ENCODE data around the gene ZNHIT3. TPM values are rescaled to one million over a fixed set of nuclear protein-coding genes. Genes with fewer than 3 reads are reported as not detected.

The ZNHIT3 gene
- 28.1 and 32.6 TPM in 2 replicates for total RNA-seq (2013; cell fraction: nucleolus; rRNA removed)
- total RNA-seq (2014; rRNA removed) (36.1 and 39.9 TPM in 2 replicates), total RNA-seq (2014; rRNA removed; fragmentation: Illumina TruSeq; extraction: Trizol) (48.1 and 53.3 TPM in 2 replicates), total RNA-seq (2021) (31.8 and 34.1 TPM in 2 replicates), polyA plus RNA-seq (2011; rRNA removed) (116 and 141 TPM in 2 replicates), polyA plus RNA-seq (2014; fragmentation: Illumina TruSeq; extraction: Trizol) (44.8 and 48.5 TPM in 2 replicates), polyA plus RNA-seq (2014; fragmentation: Nextera tagmentation; extraction: Ambion mirVana) (100 to 1,000 TPM; 110 to 128 TPM), polyA plus RNA-seq (2014; rRNA removed) (37.8 and 38.7 TPM in 2 replicates), polyA plus RNA-seq (2016; fragmentation: Nextera tagmentation; extraction: Ambion mirVana) (10 to 100 TPM; 62.7 to 66.9 TPM), polyA minus RNA-seq (2011; rRNA and poly(A)+ RNA removed) (41.3 and 43.3 TPM in 2 replicates), Bru-seq, nascent RNA (percentile 87 among the genes with signal in this experiment), BruChase-seq, experiment 1, labeled RNA remaining after a 6-hour chase (percentile 76 among the genes with signal in this experiment), BruChase-seq, experiment 2, labeled RNA remaining after a 2-hour chase (percentile 83 among the genes with signal in this experiment)
- 73.0 TPM for polyA plus RNA-seq (2011; ENCODE audit: low read depth)
- polyA plus RNA-seq (2011; cell fraction: cytosol; rRNA removed), result 72.8 and 80.4 TPM in 2 replicates
- 36.5 and 50.1 TPM in 2 replicates for polyA plus RNA-seq (2011; cell fraction: nucleus; rRNA removed)
- 45.6 and 56.0 TPM in 2 replicates for polyA plus RNA-seq (2012)
- polyA minus RNA-seq (2011; cell fraction: cytosol; rRNA and poly(A)+ RNA removed), result 6.7 and 9.5 TPM in 2 replicates
- polyA minus RNA-seq (2011; cell fraction: nucleus; rRNA and poly(A)+ RNA removed), result 10.8 and 18.0 TPM in 2 replicates
- long read RNA-seq, experiment 1, transcript ZNHIT3-204 (5 exons, 951 nt), result major isoform, 15 of 20 reads
- long read RNA-seq, experiment 1, partial matches to known transcripts, result 0 of 20 reads
- long read RNA-seq, experiment 1, other reads (novel, unspliced or antisense), result 0 of 20 reads
- long read RNA-seq, experiment 2, transcript ZNHIT3-204 (5 exons, 951 nt), result major isoform, 124 of 142 reads
- long read RNA-seq, experiment 2, transcript ZNHIT3-208 (4 exons, 926 nt), result minor isoform, 7 of 142 reads
- long read RNA-seq, experiment 2, partial matches to known transcripts, result 4 of 142 reads
- long read RNA-seq, experiment 2, other reads (novel, unspliced or antisense), result 3 of 142 reads

GRCh38 chr17:36486204-36487194 lies at the start of gene ZNHIT3:
Gene ZNHIT3, plus strand, starts transcription at chr17:36486681. Its CDS starts 19 bp downstream, at chr17:36486700.
- FAIRE-seq (no peak), DNase-seq (ENCODE audit: low read depth, low spot score) (peak; percentile 80), ATAC-seq (peak; percentile 97)
- ChIA-PET SMC1A (ENCODE audit: uncharacterized antibody, unreplicated experiment) (interaction anchor here (0.6 to 2.3 kb wide), 6 partner anchors 25 to 539 kb away, joined by 3 to 12 read pairs (median 5); no protein-coding TSS in a partner anchor), POLR2A (interaction anchor here (0.8 to 1.8 kb wide), 6 partner anchors 48 to 517 kb away, joined by 3 to 6 read pairs (median 5); partner anchors contain the start of genes MRM1 and PIGW), RAD21 (ENCODE audit: unreplicated experiment) (interaction anchor here (0.9 to 2.6 kb wide), 6 partner anchors 48 to 678 kb away, joined by 3 to 19 read pairs (median 4); partner anchors contain the start of genes CCL3, MYO19, PIGW and TAF15), CTCF (interaction anchor here (0.8 to 2.6 kb wide), 11 partner anchors 48 to 677 kb away, joined by 3 to 18 read pairs (median 4); partner anchors contain the start of genes MYO19, PIGW and TAF15)
- H3K4me1 ChIP-seq (ENCODE audit: control insufficient read depth, insufficient read depth, low read length), result peaks cover 9% of the 10 kb centered on the region
- intact Hi-C loops (cut with micrococcal nuclease; ENCODE audit: unreplicated experiment) (loop anchor here (2.0 to 10.0 kb wide), 2 partner anchors 48 to 342 kb away; partner anchors contain the start of genes MYO19 and PIGW), in situ Hi-C loops (cut with MboI) (loop anchor here (5.0 to 25.0 kb wide), 2 partner anchors 349 to 514 kb away; no protein-coding TSS in a partner anchor)
- no peaks in the 10 kb centered on the region for H3K9me3 ChIP-seq (replicated peaks; ENCODE audit: control insufficient read depth, insufficient read depth, low read length)
- H3K4me2 ChIP-seq (ENCODE audit: control insufficient read depth, insufficient read depth), result peak within 1 kb of the TSS; percentile 91
- peak within 1 kb of the TSS; percentile 90 for H3K4me3 ChIP-seq
- peaks cover 12% of the 10 kb centered on the region for H3K79me2 ChIP-seq (ENCODE audit: control insufficient read depth, insufficient read depth, low read length)
- no peaks in the 10 kb centered on the region for H4K20me1 ChIP-seq (ENCODE audit: control insufficient read depth, insufficient read depth)
- peaks cover 0 to 3% of the 10 kb centered on the region in 2 experiments; a peak in 1 of 4 replicates for H3K36me3 ChIP-seq (ENCODE audit: control insufficient read depth in 2 of 2, insufficient read depth in 2 of 2, low read length in 1 of 2)
- no TSS peak for BruUV-seq (replicated peaks)
- peak within 1 kb of the TSS; percentile 82 for H2AFZ ChIP-seq (ENCODE audit: control insufficient read depth, low read depth, low read length)
- peak within 1 kb of the TSS; percentile 76 for H3K9ac ChIP-seq (ENCODE audit: control insufficient read depth, insufficient read depth, low read length)
- under 1% methylated on average over 50 of the region's 73 CpGs for WGBS (ENCODE audit: insufficient coverage, insufficient replicate concordance, low lambda C conversion rate, missing lambda C conversion rate)
- peak within 1 kb of the TSS; percentile 71 for H3K27ac ChIP-seq (ENCODE audit: control insufficient read depth, insufficient read depth)
- H3K27me3 ChIP-seq (replicated peaks in 1 of 2; ENCODE audit: control insufficient read depth in 2 of 2, insufficient read depth in 2 of 2, low read length in 1 of 2), result peaks cover 0 to 4% of the 10 kb centered on the region in 2 experiments; a peak in 1 of 4 replicates
- TF ChIP-seq, protein P1, sequence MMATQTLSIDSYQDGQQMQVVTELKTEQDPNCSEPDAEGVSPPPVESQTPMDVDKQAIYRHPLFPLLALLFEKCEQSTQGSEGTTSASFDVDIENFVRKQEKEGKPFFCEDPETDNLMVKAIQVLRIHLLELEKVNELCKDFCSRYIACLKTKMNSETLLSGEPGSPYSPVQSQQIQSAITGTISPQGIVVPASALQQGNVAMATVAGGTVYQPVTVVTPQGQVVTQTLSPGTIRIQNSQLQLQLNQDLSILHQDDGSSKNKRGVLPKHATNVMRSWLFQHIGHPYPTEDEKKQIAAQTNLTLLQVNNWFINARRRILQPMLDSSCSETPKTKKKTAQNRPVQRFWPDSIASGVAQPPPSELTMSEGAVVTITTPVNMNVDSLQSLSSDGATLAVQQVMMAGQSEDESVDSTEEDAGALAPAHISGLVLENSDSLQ (IDR thresholded peaks at IDR 0.05), result peak; percentile 73
- TF ChIP-seq, protein P2, sequence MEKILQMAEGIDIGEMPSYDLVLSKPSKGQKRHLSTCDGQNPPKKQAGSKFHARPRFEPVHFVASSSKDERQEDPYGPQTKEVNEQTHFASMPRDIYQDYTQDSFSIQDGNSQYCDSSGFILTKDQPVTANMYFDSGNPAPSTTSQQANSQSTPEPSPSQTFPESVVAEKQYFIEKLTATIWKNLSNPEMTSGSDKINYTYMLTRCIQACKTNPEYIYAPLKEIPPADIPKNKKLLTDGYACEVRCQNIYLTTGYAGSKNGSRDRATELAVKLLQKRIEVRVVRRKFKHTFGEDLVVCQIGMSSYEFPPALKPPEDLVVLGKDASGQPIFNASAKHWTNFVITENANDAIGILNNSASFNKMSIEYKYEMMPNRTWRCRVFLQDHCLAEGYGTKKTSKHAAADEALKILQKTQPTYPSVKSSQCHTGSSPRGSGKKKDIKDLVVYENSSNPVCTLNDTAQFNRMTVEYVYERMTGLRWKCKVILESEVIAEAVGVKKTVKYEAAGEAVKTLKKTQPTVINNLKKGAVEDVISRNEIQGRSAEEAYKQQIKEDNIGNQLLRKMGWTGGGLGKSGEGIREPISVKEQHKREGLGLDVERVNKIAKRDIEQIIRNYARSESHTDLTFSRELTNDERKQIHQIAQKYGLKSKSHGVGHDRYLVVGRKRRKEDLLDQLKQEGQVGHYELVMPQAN (conservative IDR thresholded peaks at IDR 0.05), result 0 out of 2 replicates have a peak, but pooled peaks have one; percentile 37
- TF ChIP-seq, protein P3, sequence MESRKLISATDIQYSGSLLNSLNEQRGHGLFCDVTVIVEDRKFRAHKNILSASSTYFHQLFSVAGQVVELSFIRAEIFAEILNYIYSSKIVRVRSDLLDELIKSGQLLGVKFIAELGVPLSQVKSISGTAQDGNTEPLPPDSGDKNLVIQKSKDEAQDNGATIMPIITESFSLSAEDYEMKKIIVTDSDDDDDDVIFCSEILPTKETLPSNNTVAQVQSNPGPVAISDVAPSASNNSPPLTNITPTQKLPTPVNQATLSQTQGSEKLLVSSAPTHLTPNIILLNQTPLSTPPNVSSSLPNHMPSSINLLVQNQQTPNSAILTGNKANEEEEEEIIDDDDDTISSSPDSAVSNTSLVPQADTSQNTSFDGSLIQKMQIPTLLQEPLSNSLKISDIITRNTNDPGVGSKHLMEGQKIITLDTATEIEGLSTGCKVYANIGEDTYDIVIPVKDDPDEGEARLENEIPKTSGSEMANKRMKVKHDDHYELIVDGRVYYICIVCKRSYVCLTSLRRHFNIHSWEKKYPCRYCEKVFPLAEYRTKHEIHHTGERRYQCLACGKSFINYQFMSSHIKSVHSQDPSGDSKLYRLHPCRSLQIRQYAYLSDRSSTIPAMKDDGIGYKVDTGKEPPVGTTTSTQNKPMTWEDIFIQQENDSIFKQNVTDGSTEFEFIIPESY (IDR thresholded peaks at IDR 0.05), result no peak
- peak; percentile 70 for TF ChIP-seq KLF5 (IDR thresholded peaks at IDR 0.05; ENCODE audit: partially characterized antibody)
- 0 out of 2 replicates have a peak, but pooled peaks have one; percentile 38 for TF ChIP-seq WRNIP1 (IDR thresholded peaks at IDR 0.05; ENCODE audit: borderline replicate concordance, low read depth, low read length)
- TF ChIP-seq, protein P4, sequence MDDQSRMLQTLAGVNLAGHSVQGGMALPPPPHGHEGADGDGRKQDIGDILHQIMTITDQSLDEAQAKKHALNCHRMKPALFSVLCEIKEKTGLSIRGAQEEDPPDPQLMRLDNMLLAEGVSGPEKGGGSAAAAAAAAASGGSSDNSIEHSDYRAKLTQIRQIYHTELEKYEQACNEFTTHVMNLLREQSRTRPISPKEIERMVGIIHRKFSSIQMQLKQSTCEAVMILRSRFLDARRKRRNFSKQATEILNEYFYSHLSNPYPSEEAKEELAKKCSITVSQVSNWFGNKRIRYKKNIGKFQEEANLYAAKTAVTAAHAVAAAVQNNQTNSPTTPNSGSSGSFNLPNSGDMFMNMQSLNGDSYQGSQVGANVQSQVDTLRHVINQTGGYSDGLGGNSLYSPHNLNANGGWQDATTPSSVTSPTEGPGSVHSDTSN (IDR thresholded peaks at IDR 0.05; ENCODE audit: insufficient replicate concordance, low read depth, low read length), result no peak
- no peak for TF ChIP-seq SREBF2 (IDR thresholded peaks at IDR 0.05; ENCODE audit: low read length)
- TF ChIP-seq HCFC1 (IDR thresholded peaks at IDR 0.05; ENCODE audit: low read length), result peak; percentile 74
